ENCODE measurements around the gene ASB18.

GRCh38 chr2:236265675-236266074, 1.5 kb upstream of the ASB18 start:
- TF ChIP-seq ZNF121 (CRISPR knock-in tag; IDR thresholded peaks at IDR 0.05): no peak
- TF ChIP-seq ESRRA (CRISPR knock-in tag; IDR thresholded peaks at IDR 0.05; ENCODE audit: borderline replicate concordance): no peak
- TF ChIP-seq RORB (CRISPR knock-in tag; IDR thresholded peaks at IDR 0.05): no peak
- TF ChIP-seq CTCF (IDR thresholded peaks at IDR 0.05): no peak
- TF ChIP-seq ARID4B (CRISPR knock-in tag; IDR thresholded peaks at IDR 0.05; ENCODE audit: borderline replicate concordance): no peak
- TF ChIP-seq NFE2L1 (CRISPR knock-in tag; IDR thresholded peaks at IDR 0.05): no peak
- no peak for TF ChIP-seq FOXP1 (CRISPR knock-in tag; IDR thresholded peaks at IDR 0.05; ENCODE audit: borderline replicate concordance)
- no peak for TF ChIP-seq ZSCAN18 (CRISPR knock-in tag; IDR thresholded peaks at IDR 0.05)
- no peak for TF ChIP-seq E2F5 (CRISPR knock-in tag; IDR thresholded peaks at IDR 0.05)

Data from WTC11 (cell line).